Measurements from ENCODE around the gene SPINK5. TPM values are rescaled to one million over a fixed set of nuclear protein-coding genes. Genes with fewer than 3 reads are reported as not detected.

Gene SPINK5
- total RNA-seq, 1 experiment from 2014 or later: 2.5 TPM

- no peaks in the 10 kb centered on the region for H3K27me3 Mint-ChIP-seq (ENCODE audit: unreplicated experiment)
- no peak overlapping the region for H3K4me3 Mint-ChIP-seq (ENCODE audit: low read depth, unreplicated experiment)
- BruUV-seq (replicated peaks): no TSS peak
- intact Hi-C loops (cut with micrococcal nuclease; ENCODE audit: unreplicated experiment): loop anchor here (5.0 kb wide), 1 partner anchor 65 kb away; no protein-coding TSS in a partner anchor
- no peaks in the 10 kb centered on the region for H3K4me1 Mint-ChIP-seq (ENCODE audit: low read depth, unreplicated experiment)
- H3K9me3 Mint-ChIP-seq (ENCODE audit: low read depth, unreplicated experiment): peaks cover 3% of the 10 kb centered on the region
- H3K27ac Mint-ChIP-seq (ENCODE audit: unreplicated experiment): no peak overlapping the region
- CTCF ChIA-PET: interaction anchor here (1.2 kb wide), 1 partner anchor 63 kb away, joined by 4 read pairs; no protein-coding TSS in a partner anchor
- no peaks in the 10 kb centered on the region for H3K36me3 Mint-ChIP-seq (ENCODE audit: insufficient read depth, unreplicated experiment)
- DNase-seq: no peak
- TF ChIP-seq CTCF (IDR thresholded peaks at IDR 0.05; ENCODE audit: unreplicated experiment): no peak
Measured at GRCh38 chr5:148027505-148027904, 36.3 kb upstream of the SPINK5 start.

GRCh38 chr5:148029131-148029530 lies 34.6 kb upstream of the SPINK5 start:
- Mint-ChIP-seq H3K4me1 (ENCODE audit: low read depth, unreplicated experiment) (no peaks in the 10 kb centered on the region), H3K27me3 (ENCODE audit: unreplicated experiment) (no peaks in the 10 kb centered on the region), H3K27ac (ENCODE audit: unreplicated experiment) (no peak overlapping the region), H3K36me3 (ENCODE audit: insufficient read depth, unreplicated experiment) (no peaks in the 10 kb centered on the region), H3K4me3 (ENCODE audit: low read depth, unreplicated experiment) (no peak overlapping the region), H3K9me3 (ENCODE audit: low read depth, unreplicated experiment) (peaks cover 3% of the 10 kb centered on the region)
- no peak for TF ChIP-seq CTCF (IDR thresholded peaks at IDR 0.05; ENCODE audit: unreplicated experiment)
- no peak for DNase-seq
- CTCF ChIA-PET: no interaction called here
- BruUV-seq (replicated peaks): no TSS peak
- intact Hi-C loops (cut with micrococcal nuclease; ENCODE audit: unreplicated experiment): loop anchor here (5.0 kb wide), 1 partner anchor 67 kb away; no protein-coding TSS in a partner anchor

- BruUV-seq (replicated peaks): no TSS peak
- TF ChIP-seq CTCF (IDR thresholded peaks at IDR 0.05; ENCODE audit: unreplicated experiment): no peak
- Mint-ChIP-seq H3K27ac (ENCODE audit: unreplicated experiment) (no peak overlapping the region), H3K27me3 (ENCODE audit: unreplicated experiment) (no peaks in the 10 kb centered on the region), H3K4me1 (ENCODE audit: low read depth, unreplicated experiment) (no peaks in the 10 kb centered on the region), H3K36me3 (ENCODE audit: insufficient read depth, unreplicated experiment) (no peaks in the 10 kb centered on the region), H3K4me3 (ENCODE audit: low read depth, unreplicated experiment) (no peak overlapping the region), H3K9me3 (ENCODE audit: low read depth, unreplicated experiment) (no peaks in the 10 kb centered on the region)
- no peak for DNase-seq
- CTCF ChIA-PET: interaction anchor here (0.8 kb wide), 1 partner anchor 93 kb away, joined by 3 read pairs; no protein-coding TSS in a partner anchor
- intact Hi-C loops (cut with micrococcal nuclease; ENCODE audit: unreplicated experiment): no loop called here
Measured at GRCh38 chr5:148033134-148033533, 30.6 kb upstream of the SPINK5 start.

DNA sequence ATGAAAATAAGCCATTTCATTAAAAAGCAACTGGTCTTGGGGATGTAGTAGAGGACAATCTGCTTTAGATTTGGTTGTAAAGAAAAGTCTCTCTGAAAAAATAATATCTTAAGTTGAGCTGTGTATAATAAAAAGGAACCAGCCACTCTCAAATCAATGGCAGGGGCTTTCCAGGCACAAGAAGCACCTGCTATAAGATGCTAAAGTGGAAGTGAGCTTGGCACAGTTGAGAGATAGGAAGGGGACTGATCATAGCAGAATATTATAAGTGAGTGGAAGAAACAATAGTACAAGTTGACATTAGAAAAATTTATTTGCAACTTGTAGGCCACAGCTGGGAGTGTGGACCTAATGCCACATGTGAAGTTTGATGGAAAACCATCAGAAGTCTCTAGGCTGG lies 28.1 kb upstream of the SPINK5 start:
- intact Hi-C loops (cut with micrococcal nuclease; ENCODE audit: unreplicated experiment): no loop called here
- Mint-ChIP-seq H3K27ac (ENCODE audit: unreplicated experiment) (no peak overlapping the region), H3K9me3 (ENCODE audit: low read depth, unreplicated experiment) (no peaks in the 10 kb centered on the region), H3K4me1 (ENCODE audit: low read depth, unreplicated experiment) (no peaks in the 10 kb centered on the region), H3K27me3 (ENCODE audit: unreplicated experiment) (no peaks in the 10 kb centered on the region), H3K4me3 (ENCODE audit: low read depth, unreplicated experiment) (no peak overlapping the region), H3K36me3 (ENCODE audit: insufficient read depth, unreplicated experiment) (no peaks in the 10 kb centered on the region)
- BruUV-seq (replicated peaks): no TSS peak
- CTCF ChIA-PET: interaction anchor here (1.1 kb wide), 1 partner anchor 15 kb away, joined by 3 read pairs; no protein-coding TSS in a partner anchor
- DNase-seq: no peak
- no peak for TF ChIP-seq CTCF (IDR thresholded peaks at IDR 0.05; ENCODE audit: unreplicated experiment)
